ENCODE measurements around the gene DYNC1LI1. TPM values are rescaled to one million over a fixed set of nuclear protein-coding genes. Genes with fewer than 3 reads are reported as not detected.
"Not testable (repeated sequence)": the region's sequence is repeated elsewhere in the genome, so short reads cannot be mapped to it uniquely, and the experiment has no call there.

DYNC1LI1 gene
- total RNA-seq, 4 donors from 2014 or later, result 15.3 to 26.4 (median 19.4) TPM

- TF ChIP-seq CTCF (IDR thresholded peaks at IDR 0.05) (no peak), POLR2A (IDR thresholded peaks at IDR 0.05) (no peak)
- Histone ChIP-seq H3K27ac (no peak overlapping the region), H3K9me3 (no peaks in the 10 kb centered on the region), H3K27me3 (no peaks in the 10 kb centered on the region), H3K4me3 (no peak overlapping the region), H3K4me1 (no peaks in the 10 kb centered on the region), H3K36me3 (no peaks in the 10 kb centered on the region)
- DNase-seq, result no peak
Observed at GRCh38 chr3:32584660-32585059, 14.0 kb upstream of the DYNC1LI1 start.

- no peak overlapping the region for H3K4me3 ChIP-seq
- no peaks in the 10 kb centered on the region for H3K4me1 ChIP-seq
- TF ChIP-seq CTCF (IDR thresholded peaks at IDR 0.05) (no peak), POLR2A (IDR thresholded peaks at IDR 0.05) (no peak)
- DNase-seq, result no peak
- no peaks in the 10 kb centered on the region for H3K36me3 ChIP-seq
- no peaks in the 10 kb centered on the region for H3K27me3 ChIP-seq
- no peak overlapping the region for H3K27ac ChIP-seq
- H3K9me3 ChIP-seq, result no peaks in the 10 kb centered on the region
Observed at GRCh38 chr3:32583708-32584107, 13.1 kb upstream of the DYNC1LI1 start.

- H3K36me3 ChIP-seq, DNase-seq, H3K4me1 ChIP-seq: not testable (repeated sequence)
Observed at GRCh38 chr3:32578669-32579068, 8.0 kb upstream of the DYNC1LI1 start.

GRCh38 chr3:32577581-32578556 lies 7.2 kb upstream of the DYNC1LI1 start:
- Histone ChIP-seq H3K27me3 (no peaks in the 10 kb centered on the region), H3K27ac (peak overlapping the region in 2 of 4 donors; percentile 17 to 62), H3K36me3 (no peaks in the 10 kb centered on the region), H3K4me3 (peak overlapping the region in 1 of 4 donors; percentile 7), H3K4me1 (peaks cover 0 to 9% (median 0%) of the 10 kb centered on the region in 4 donors), H3K9me3 (no peaks in the 10 kb centered on the region)
- no peak for TF ChIP-seq POLR2A (IDR thresholded peaks at IDR 0.05)
- peak in 1 of 3 donors; percentile 39 for DNase-seq

More at GRCh38 chr3:32578669-32579068, 8.0 kb upstream of the DYNC1LI1 start:
- H3K4me3 ChIP-seq, H3K27me3 ChIP-seq, H3K9me3 ChIP-seq: not testable (repeated sequence)
- H3K27ac ChIP-seq, result peak overlapping the region in 1 of 4 donors; percentile 62

GRCh38 chr3:32577174-32577573 lies 6.5 kb upstream of the DYNC1LI1 start:
- Histone ChIP-seq H3K9me3 (no peaks in the 10 kb centered on the region), H3K4me1 (peaks cover 0 to 9% (median 0%) of the 10 kb centered on the region in 4 donors), H3K4me3 (no peak overlapping the region), H3K36me3 (no peaks in the 10 kb centered on the region), H3K27me3 (no peaks in the 10 kb centered on the region), H3K27ac (peak overlapping the region in 2 of 4 donors; percentile 17 to 62)
- TF ChIP-seq CTCF (IDR thresholded peaks at IDR 0.05), result no peak
- no peak for TF ChIP-seq POLR2A (IDR thresholded peaks at IDR 0.05)
- no peak for DNase-seq

GRCh38 chr3:32575451-32576113 lies 4.9 kb upstream of the DYNC1LI1 start:
- TF ChIP-seq POLR2A (IDR thresholded peaks at IDR 0.05) (no peak), CTCF (IDR thresholded peaks at IDR 0.05) (no peak)
- Histone ChIP-seq H3K27me3 (no peaks in the 10 kb centered on the region), H3K4me1 (peaks cover 0 to 13% (median 2%) of the 10 kb centered on the region in 4 donors), H3K9me3 (no peaks in the 10 kb centered on the region), H3K27ac (no peak overlapping the region), H3K36me3 (no peaks in the 10 kb centered on the region), H3K4me3 (no peak overlapping the region)
- no peak for DNase-seq

Measured in Peyer's patch (tissue), 4 donors.